Keratinocyte (primary cell): Measurements from ENCODE around the gene TBC1D12. TPM values are rescaled to one million over a fixed set of nuclear protein-coding genes. Genes with fewer than 3 reads are reported as not detected.

Experiments used
- DNase-seq: peaks from one replicate; pipeline ENCODE4 v3.0.0-alpha.2; 2011; ENCODE audit warnings: low read depth, missing footprints, low spot score
- FAIRE-seq: peaks from 2 replicates; lab custom pipeline; 2011; peaks lifted over from hg19 to GRCh38; lab: Jason Lieb, UNC
- H2AFZ ChIP-seq: 2 replicates; pipeline ENCODE4 v1.6.0; 2012; ENCODE audit warnings: low read length, control low read depth, inconsistent platforms; ENCODE audit not compliant: control insufficient read depth
- H3K27ac ChIP-seq: 2 replicates; pipeline ENCODE4 v1.5.1; 2011; ENCODE audit warnings: low read length; ENCODE audit not compliant: control insufficient read depth, insufficient read depth
- H3K27me3 ChIP-seq: 3 replicates; pipeline ENCODE4 v1.6.0; 2011; ENCODE audit warnings: low read length; ENCODE audit not compliant: control insufficient read depth, insufficient read depth; ENCODE audit errors: extremely low read depth
- H3K36me3 ChIP-seq, 2 experiments: 2 replicates in 1 of 2; 3 replicates in 1 of 2; pipeline ENCODE4 v1.5.1; 2011; ENCODE audit warnings: low read length in 2 of 2, mild to moderate bottlenecking in 1 of 2; ENCODE audit not compliant: control insufficient read depth in 2 of 2, insufficient read depth in 2 of 2; ENCODE audit errors: extremely low read depth in 1 of 2
- H3K4me1 ChIP-seq: 3 replicates; pipeline ENCODE4 v1.5.1; 2011; ENCODE audit warnings: low read length; ENCODE audit not compliant: control insufficient read depth, insufficient read depth; ENCODE audit errors: extremely low read depth
- H3K4me2 ChIP-seq: 3 replicates; pipeline ENCODE4 v1.6.0; 2011; ENCODE audit warnings: low read depth, low read length; ENCODE audit not compliant: control insufficient read depth, insufficient read depth; ENCODE audit errors: extremely low read depth
- H3K4me3 ChIP-seq, 3 experiments: fragments of 200-600 bp in 1 of 3; sonication (generic) in 1 of 3; 2 replicates in 2 of 3; 3 replicates in 1 of 3; pipeline ENCODE4 v1.5.1; 2011 to 2016; ENCODE audit warnings: low read length in 3 of 3, mild to moderate bottlenecking in 3 of 3, control low read depth in 2 of 3, inconsistent platforms in 1 of 3, low read depth in 1 of 3, mixed read lengths in 1 of 3, mixed run types in 1 of 3, moderate library complexity in 1 of 3; ENCODE audit not compliant: control insufficient read depth in 2 of 3, insufficient read depth in 2 of 3; ENCODE audit errors: extremely low read depth in 1 of 3
- H3K79me2 ChIP-seq: 2 replicates; pipeline ENCODE4 v1.6.0; 2012; ENCODE audit warnings: low read length; ENCODE audit not compliant: control insufficient read depth, insufficient read depth
- H3K9ac ChIP-seq: 3 replicates; pipeline ENCODE4 v1.6.0; 2011; ENCODE audit warnings: low read length; ENCODE audit not compliant: control insufficient read depth, insufficient read depth; ENCODE audit errors: extremely low read depth
- H3K9me1 ChIP-seq: 3 replicates; pipeline ENCODE4 v1.6.0; 2011; ENCODE audit warnings: low read length; ENCODE audit not compliant: control insufficient read depth, insufficient read depth; ENCODE audit errors: extremely low read depth
- H3K9me3 ChIP-seq: 2 replicates; pipeline ENCODE4 v1.5.1; 2012; ENCODE audit warnings: low read depth, low read length; ENCODE audit not compliant: control insufficient read depth
- H4K20me1 ChIP-seq: 3 replicates; pipeline ENCODE4 v1.6.0; 2011; ENCODE audit warnings: low read length; ENCODE audit not compliant: control insufficient read depth, insufficient read depth; ENCODE audit errors: extremely low read depth
- CTCF ChIP-seq, 3 experiments: IDR thresholded peaks in 1 of 3; conservative IDR thresholded peaks in 1 of 3; optimal IDR thresholded peaks in 1 of 3; 2 replicates in 2 of 3; 3 replicates in 1 of 3; pipeline versions ENCODE3 to v1.5.1; 2011; ENCODE audit warnings: low read length in 3 of 3, mild to moderate bottlenecking in 3 of 3, moderate library complexity in 2 of 3, control low read depth in 1 of 3, inconsistent platforms in 1 of 3; ENCODE audit not compliant: insufficient read depth in 2 of 3; ENCODE audit errors: extremely low read depth in 1 of 3
- EZH2 ChIP-seq: IDR thresholded peaks from one replicate; pipeline ENCODE4 v1.6.1; 2012; ENCODE audit warnings: inconsistent platforms, mild to moderate bottlenecking, low read length, moderate library complexity
- dilution Hi-C: fragments of 300-500 bp; cut with MboI; formaldehyde crosslinking; loops from one replicate; pipeline ENCODE4 v1.7.0; 2020; ENCODE audit warnings: low sequenced_read_pairs; ENCODE audit not compliant: extremely low pct_ligation_motif_present
- polyA plus RNA-seq, 5 experiments: library from polyadenylated mRNA; depleted of rRNA in 3 of 5; stranded (reverse) in 3 of 5; stranded (forward) in 1 of 5; unstranded in 1 of 5; fragments of >200 nt; gene quantifications; 1 replicate in 1 of 5; 2 replicates in 3 of 5; 3 replicates in 1 of 5; pipeline versions ENCODE4 v1.2.1 to v1.2.3, GENCODE V29; 2011 to 2012; ENCODE audit warnings: missing spikeins in 2 of 5, low read depth in 1 of 5, low replicate concordance in 1 of 5

TBC1D12 gene
- polyA plus RNA-seq, 1 donor (not counting 4 experiments of a cell fraction or from before 2014, with no cell fraction given): 7.0 TPM

DNA sequence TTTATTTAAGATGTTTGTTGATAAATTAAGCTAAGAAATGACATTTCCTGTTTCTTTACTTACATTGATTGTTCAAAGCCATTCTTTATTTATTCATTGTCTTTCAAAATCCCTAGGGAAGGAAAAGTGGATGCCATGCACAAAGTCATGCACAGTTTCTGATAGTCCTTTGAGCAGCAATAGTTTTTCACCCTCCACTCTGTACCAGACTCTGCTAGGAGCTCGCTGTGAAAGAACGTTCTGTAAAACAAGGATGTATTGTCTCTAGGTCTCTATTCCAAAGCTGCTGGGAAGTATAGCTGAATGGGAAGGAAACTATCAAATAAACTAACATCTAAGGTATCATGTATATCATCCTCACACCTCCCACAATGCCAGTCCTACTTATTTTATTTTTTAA is 31.8 kb upstream of the TBC1D12 start:
- no peak for DNase-seq
- no peak for TF ChIP-seq EZH2
- TF ChIP-seq CTCF (optimal IDR thresholded peaks at IDR 0.05 in 1 of 3, IDR thresholded peaks at IDR 0.05 in 1 of 3, conservative IDR thresholded peaks at IDR 0.05 in 1 of 3; ENCODE audit: extremely low read depth in 1 of 3, insufficient read depth in 2 of 3, low read length in 3 of 3): no peak
- H3K4me1 ChIP-seq: no peaks in the 10 kb centered on the region
- H4K20me1 ChIP-seq: no peaks in the 10 kb centered on the region
- H3K9me1 ChIP-seq: no peaks in the 10 kb centered on the region
- H3K9me3 ChIP-seq: no peaks in the 10 kb centered on the region
- no peak for FAIRE-seq
- H3K27ac ChIP-seq: no peak overlapping the region
- dilution Hi-C loops: no loop called here
- H2AFZ ChIP-seq: no peak overlapping the region
- H3K79me2 ChIP-seq: no peaks in the 10 kb centered on the region
- no peak overlapping the region for H3K9ac ChIP-seq
- H3K4me2 ChIP-seq: no peak overlapping the region
- no peaks in the 10 kb centered on the region for H3K27me3 ChIP-seq
- no peak overlapping the region for H3K4me3 ChIP-seq
- H3K36me3 ChIP-seq: no peaks in the 10 kb centered on the region

DNA sequence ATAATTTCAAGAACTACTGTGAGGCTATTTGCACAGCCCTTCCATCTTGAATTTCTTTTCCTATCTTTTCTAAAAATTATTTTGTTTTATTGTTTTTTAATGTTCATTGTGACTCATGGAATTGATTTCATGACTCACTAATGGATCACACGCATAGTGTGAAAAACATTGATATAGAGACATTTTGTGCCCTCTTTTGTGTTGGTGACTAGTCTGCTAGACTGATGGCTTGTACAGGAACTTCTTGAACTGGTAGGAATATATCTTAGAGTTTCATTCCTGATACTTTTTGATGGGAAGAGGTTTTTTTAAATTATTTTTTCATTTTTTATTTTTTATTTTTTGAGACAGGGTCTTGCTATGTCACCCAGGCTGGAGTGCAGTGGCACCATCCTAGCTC is 27.0 kb upstream of the TBC1D12 start:
- H4K20me1 ChIP-seq: no peaks in the 10 kb centered on the region
- no peaks in the 10 kb centered on the region for H3K79me2 ChIP-seq
- dilution Hi-C loops: no loop called here
- H3K36me3 ChIP-seq: no peaks in the 10 kb centered on the region
- no peaks in the 10 kb centered on the region for H3K4me1 ChIP-seq
- TF ChIP-seq CTCF (optimal IDR thresholded peaks at IDR 0.05 in 1 of 3, IDR thresholded peaks at IDR 0.05 in 1 of 3, conservative IDR thresholded peaks at IDR 0.05 in 1 of 3; ENCODE audit: extremely low read depth in 1 of 3, insufficient read depth in 2 of 3, low read length in 3 of 3) (no peak), EZH2 (no peak)
- no peak overlapping the region for H3K4me2 ChIP-seq
- H3K9me3 ChIP-seq: no peaks in the 10 kb centered on the region
- no peaks in the 10 kb centered on the region for H3K9me1 ChIP-seq
- H2AFZ ChIP-seq: no peak overlapping the region
- H3K27ac ChIP-seq: no peak overlapping the region
- H3K4me3 ChIP-seq: no peak overlapping the region
- no peak for DNase-seq
- H3K27me3 ChIP-seq: no peaks in the 10 kb centered on the region
- no peak for FAIRE-seq
- no peak overlapping the region for H3K9ac ChIP-seq
